Muscle layer of duodenum (tissue), 2 donors: ENCODE measurements around the gene RALGDS.
"Not testable (repeated sequence)": the region's sequence is repeated elsewhere in the genome, so short reads cannot be mapped to it uniquely, and the experiment has no call there.

Source experiments
- H3K27ac ChIP-seq: one replicate; pipeline ENCODE4 v1.7.0; 2013; ENCODE audit warnings: mild to moderate bottlenecking, low read length
- H3K27me3 ChIP-seq: one replicate; pipeline ENCODE4 v1.7.0; 2013; ENCODE audit warnings: low read depth, mild to moderate bottlenecking, control low read depth, low read length
- H3K36me3 ChIP-seq, 2 donors: one replicate each; pipeline ENCODE4 v1.7.0; 2013; ENCODE audit warnings: low read length in 2 of 2, control low read depth in 1 of 2, mild to moderate bottlenecking in 1 of 2; ENCODE audit not compliant: insufficient read depth in 2 of 2, control insufficient read depth in 1 of 2
- H3K4me1 ChIP-seq, 2 donors: one replicate each; pipeline ENCODE4 v1.7.0; 2013; ENCODE audit warnings: low read length in 2 of 2, mild to moderate bottlenecking in 2 of 2, control low read depth in 1 of 2, moderate library complexity in 1 of 2; ENCODE audit not compliant: insufficient read depth in 2 of 2, control insufficient read depth in 1 of 2
- H3K4me3 ChIP-seq, 2 donors: one replicate each; pipeline ENCODE4 v1.7.0; 2013; ENCODE audit warnings: low read length in 2 of 2, low read depth in 1 of 2, mild to moderate bottlenecking in 1 of 2
- H3K9me3 ChIP-seq, 2 donors: one replicate each; pipeline ENCODE4 v1.7.0; 2013; ENCODE audit warnings: low read length in 2 of 2, control low read depth in 1 of 2, mild to moderate bottlenecking in 1 of 2; ENCODE audit not compliant: control insufficient read depth in 1 of 2
- donor health status: healthy.

RALGDS gene

DNA sequence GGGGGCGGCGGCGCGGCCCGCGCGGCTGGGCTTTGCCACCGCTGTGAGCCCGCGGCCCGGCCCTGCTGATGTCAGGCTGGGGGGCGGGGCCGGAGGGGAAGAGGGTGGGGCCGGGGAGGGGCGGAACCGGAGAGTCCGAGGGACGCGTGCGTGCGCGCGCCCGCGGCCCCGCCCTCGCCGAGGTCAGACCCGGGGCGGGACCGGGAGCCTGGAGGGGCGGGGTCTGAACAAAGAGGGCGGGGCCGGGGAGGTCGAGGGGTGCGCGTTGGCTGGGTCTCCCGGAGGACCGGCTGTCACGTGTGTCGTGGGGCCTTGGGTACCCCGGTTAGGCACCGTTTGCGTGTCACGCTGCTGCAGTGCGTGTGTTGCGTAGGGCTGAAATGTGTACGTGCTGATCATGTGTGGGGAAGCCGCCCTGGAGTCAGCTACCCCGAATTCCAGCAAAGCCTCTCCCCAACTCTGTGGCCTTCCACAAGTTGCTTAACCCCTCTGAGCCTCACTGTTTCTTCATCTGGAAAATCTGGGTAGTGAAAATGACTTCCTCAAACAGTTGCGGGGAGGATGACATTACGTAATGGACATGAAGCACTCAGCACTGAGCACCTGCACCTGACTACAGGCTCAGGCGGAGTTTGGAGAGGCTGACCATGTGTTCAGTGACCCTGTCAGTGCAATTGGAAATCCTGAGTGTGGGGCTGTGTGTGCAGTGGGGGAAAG, at the start of gene RALGDS:
Gene RALGDS, minus strand, starts transcription at position 43 of the 717 bp plus-strand sequence. CDS start 86 bp downstream, outside the sequence.
- Histone ChIP-seq H3K27ac (peak within 1 kb of the TSS; percentile 85), H3K4me3 (peak within 1 kb of the TSS; percentile 72 to 87), H3K4me1 (peaks cover 24 to 49% of the 10 kb centered on the region in 2 donors), H3K27me3 (no peaks in the 10 kb centered on the region), H3K36me3 (no peaks in the 10 kb centered on the region), H3K9me3 (no peaks in the 10 kb centered on the region)

DNA sequence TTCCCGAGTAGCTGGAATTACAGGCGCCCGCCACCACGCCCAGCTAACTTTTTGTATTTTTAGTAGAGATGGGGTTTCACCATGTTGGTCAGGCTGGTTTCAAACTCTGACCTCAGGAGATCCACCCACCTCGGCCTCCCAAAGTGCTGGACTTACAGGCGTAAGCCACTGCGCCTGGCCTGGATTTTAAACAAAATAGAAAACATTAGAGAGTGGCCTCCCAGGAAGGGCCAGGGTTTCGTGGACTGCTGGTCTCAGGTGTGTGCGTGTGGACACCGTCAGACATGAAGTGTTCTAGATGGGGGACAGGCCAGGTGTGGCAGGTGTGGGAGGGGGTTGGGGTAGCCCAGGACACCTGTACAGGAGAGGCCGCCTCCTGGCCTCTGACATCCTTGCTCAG, 49.7 kb upstream of the RALGDS start:
- no peaks in the 10 kb centered on the region for H3K9me3 ChIP-seq
- H3K27ac ChIP-seq = no peak overlapping the region
- H3K36me3 ChIP-seq = no peaks in the 10 kb centered on the region
- no peaks in the 10 kb centered on the region for H3K27me3 ChIP-seq
- H3K4me1 ChIP-seq = no peaks in the 10 kb centered on the region
- no peak overlapping the region for H3K4me3 ChIP-seq

DNA sequence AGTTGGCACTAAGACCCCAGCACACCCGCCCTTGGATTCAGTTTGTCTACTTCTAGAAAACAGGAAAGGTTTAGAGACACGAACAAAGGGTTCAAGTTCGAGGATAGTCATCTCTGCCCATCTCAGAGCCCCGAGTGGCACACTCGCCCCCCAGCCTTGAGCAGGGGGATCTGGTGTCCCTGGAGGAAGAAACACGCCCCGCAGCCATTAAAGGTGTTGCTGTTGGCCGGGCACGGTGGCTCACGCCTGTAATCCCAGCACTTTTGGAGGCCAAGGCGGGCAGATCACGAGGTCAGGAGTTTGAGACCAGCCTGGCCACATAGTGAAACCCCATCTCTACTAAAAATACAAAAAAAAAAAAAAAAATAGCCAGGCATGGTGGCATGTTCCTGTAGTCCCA, 48.6 kb upstream of the RALGDS start:
- H3K36me3 ChIP-seq, H3K27me3 ChIP-seq, H3K9me3 ChIP-seq, H3K4me1 ChIP-seq, H3K4me3 ChIP-seq, H3K27ac ChIP-seq: not testable (repeated sequence)

GRCh38 chr9:133169102-133169501, 48.1 kb upstream of the RALGDS start:
- no peaks in the 10 kb centered on the region for H3K36me3 ChIP-seq
- no peak overlapping the region for H3K27ac ChIP-seq
- H3K4me3 ChIP-seq = no peak overlapping the region
- no peaks in the 10 kb centered on the region for H3K27me3 ChIP-seq
- no peaks in the 10 kb centered on the region for H3K9me3 ChIP-seq
- peaks cover 0 to 3% of the 10 kb centered on the region in 2 donors for H3K4me1 ChIP-seq

DNA sequence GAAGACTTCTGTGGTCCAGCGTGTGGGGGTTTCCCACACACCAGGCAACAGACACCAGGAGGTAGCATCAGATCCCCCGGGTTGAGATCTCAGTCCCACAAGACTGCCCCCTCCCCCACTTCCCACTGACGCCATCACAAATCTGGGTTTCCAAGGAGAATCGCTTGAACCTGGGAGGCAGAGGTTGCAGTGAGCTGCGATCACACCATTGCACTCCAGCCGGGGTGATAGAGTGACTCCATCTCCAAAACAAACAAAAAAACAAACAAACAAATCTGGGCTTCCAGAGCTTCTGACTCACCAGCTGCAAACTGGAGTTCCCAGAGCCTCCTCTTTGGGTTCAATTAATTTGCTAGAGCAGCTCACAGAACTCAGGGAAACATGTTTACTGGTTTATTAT, 47.4 kb upstream of the RALGDS start:
- Histone ChIP-seq H3K9me3 (no peaks in the 10 kb centered on the region), H3K4me1 (peaks cover 0 to 9% of the 10 kb centered on the region in 2 donors), H3K27me3 (no peaks in the 10 kb centered on the region), H3K36me3 (no peaks in the 10 kb centered on the region), H3K27ac (no peak overlapping the region), H3K4me3 (no peak overlapping the region)

DNA sequence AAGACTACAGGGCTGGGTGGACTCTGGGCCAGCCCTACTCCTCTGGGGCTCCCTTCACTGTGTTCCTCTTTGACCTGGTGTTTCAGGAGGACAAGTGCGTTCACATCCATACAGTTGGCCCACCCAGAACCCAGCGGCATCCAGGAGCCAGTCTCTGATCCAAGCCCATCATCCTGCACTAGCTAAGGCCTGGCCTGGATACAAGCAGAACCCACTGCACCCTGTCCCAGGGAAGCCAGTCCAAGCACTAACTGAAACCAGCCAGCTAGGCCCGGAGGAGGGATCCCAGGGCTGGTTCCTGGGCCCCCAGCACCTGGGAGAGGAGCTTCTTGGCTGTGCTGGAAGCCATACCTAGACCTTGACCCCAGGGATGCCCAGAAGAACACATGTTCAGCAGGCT, 46.7 kb upstream of the RALGDS start:
- Histone ChIP-seq H3K27me3 (no peaks in the 10 kb centered on the region), H3K4me3 (no peak overlapping the region), H3K9me3 (no peaks in the 10 kb centered on the region), H3K4me1 (peaks cover 0 to 16% of the 10 kb centered on the region in 2 donors), H3K36me3 (no peaks in the 10 kb centered on the region), H3K27ac (no peak overlapping the region)

- Histone ChIP-seq H3K9me3 (no peaks in the 10 kb centered on the region), H3K27me3 (no peaks in the 10 kb centered on the region), H3K4me1 (peaks cover 0 to 17% of the 10 kb centered on the region in 2 donors), H3K36me3 (no peaks in the 10 kb centered on the region), H3K4me3 (no peak overlapping the region), H3K27ac (no peak overlapping the region)
Measured at GRCh38 chr9:133167096-133167730, 46.2 kb upstream of the RALGDS start.

- no peak overlapping the region for H3K27ac ChIP-seq
- no peaks in the 10 kb centered on the region for H3K9me3 ChIP-seq
- H3K4me1 ChIP-seq = peaks cover 0 to 22% of the 10 kb centered on the region in 2 donors
- H3K4me3 ChIP-seq = no peak overlapping the region
- no peaks in the 10 kb centered on the region for H3K36me3 ChIP-seq
- no peaks in the 10 kb centered on the region for H3K27me3 ChIP-seq
Measured at GRCh38 chr9:133166392-133166791, 45.4 kb upstream of the RALGDS start.

DNA sequence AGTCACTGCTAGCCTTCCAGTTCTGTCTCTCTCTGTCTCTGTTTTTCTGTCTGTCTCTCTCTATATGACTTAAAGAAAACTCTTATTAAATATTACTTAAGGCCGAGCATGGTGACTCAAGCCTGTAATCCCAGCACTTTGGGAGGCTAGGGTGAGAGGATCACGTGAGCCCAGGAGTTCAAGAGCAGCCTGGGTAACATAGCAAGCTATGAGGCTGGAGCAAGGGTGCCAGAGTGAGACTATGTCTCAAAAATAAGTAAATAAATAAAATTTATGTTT, 44.4 kb upstream of the RALGDS start:
- no peaks in the 10 kb centered on the region for H3K27me3 ChIP-seq
- peaks cover 0 to 26% of the 10 kb centered on the region in 2 donors for H3K4me1 ChIP-seq
- H3K9me3 ChIP-seq = no peaks in the 10 kb centered on the region
- H3K36me3 ChIP-seq = no peaks in the 10 kb centered on the region
- H3K4me3 ChIP-seq = no peak overlapping the region
- no peak overlapping the region for H3K27ac ChIP-seq

DNA sequence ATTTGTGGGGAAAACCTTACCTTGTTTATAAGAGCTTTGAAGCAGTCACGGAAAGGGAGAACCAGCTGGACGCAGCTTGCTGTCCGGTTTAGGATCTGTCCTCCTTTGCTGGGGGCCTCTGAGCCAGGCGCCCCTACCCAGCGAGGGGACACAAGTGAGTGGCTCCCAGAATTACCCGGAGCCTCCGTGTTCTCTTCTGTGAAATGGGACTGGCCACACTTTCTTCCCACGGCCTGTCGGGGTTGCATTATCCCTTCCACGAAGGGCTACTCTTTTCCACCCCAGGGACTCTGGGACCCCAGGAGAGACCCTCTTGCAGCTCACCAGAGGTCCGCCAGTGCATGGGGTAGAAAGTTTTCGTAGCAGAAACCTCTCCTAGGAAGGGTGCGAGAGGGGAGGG, 43.2 kb upstream of the RALGDS start:
- H3K4me1 ChIP-seq = peaks cover 0 to 26% of the 10 kb centered on the region in 2 donors
- H3K9me3 ChIP-seq = no peaks in the 10 kb centered on the region
- no peak overlapping the region for H3K27ac ChIP-seq
- no peaks in the 10 kb centered on the region for H3K36me3 ChIP-seq
- no peaks in the 10 kb centered on the region for H3K27me3 ChIP-seq
- peak overlapping the region; percentile 56 to 82 for H3K4me3 ChIP-seq

DNA sequence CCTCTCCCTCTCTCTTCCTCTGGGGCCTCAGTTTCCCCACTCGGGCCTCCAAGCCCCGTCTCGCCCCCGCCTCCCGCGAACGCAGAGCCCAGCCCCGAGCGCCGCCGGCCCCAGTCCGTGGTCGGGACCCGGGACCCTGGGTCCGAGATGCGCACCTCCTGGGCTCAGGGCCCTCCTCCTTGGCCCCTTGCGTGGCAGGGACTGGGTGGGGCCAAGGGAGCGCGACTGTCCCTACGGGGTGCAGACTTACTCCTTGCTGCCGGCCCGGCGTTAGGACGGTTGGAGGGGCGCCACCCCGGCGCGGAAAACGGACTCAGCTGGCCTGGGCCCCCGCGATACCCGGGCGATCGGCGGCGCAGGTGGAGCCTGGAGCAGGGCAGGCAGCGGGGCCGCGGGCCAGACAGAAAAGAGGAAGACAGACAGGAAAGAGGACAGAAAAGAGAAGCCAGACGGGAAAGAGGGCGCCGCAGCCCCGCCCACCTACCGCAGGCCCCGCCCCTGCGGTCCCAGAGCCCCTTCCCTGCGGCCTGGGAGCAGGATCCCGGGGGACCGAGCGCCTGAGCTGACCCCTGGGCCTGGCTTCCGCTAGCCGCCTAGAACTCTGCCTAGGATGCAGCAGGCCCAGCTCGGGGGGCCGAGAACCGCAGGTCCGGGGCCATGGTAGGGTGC, 42.6 kb upstream of the RALGDS start, which contains the start of gene GBGT1:
Gene GBGT1, minus strand, starts transcription at position 411 of the 669 bp plus-strand sequence. CDS start 1,502 bp downstream, outside the sequence.
- H3K27ac ChIP-seq = no peak within 1 kb of the TSS
- H3K27me3 ChIP-seq = no peaks in the 10 kb centered on the region
- peak within 1 kb of the TSS; percentile 56 to 82 for H3K4me3 ChIP-seq
- H3K36me3 ChIP-seq = no peaks in the 10 kb centered on the region
- H3K4me1 ChIP-seq = peaks cover 0 to 26% of the 10 kb centered on the region in 2 donors
- H3K9me3 ChIP-seq = no peaks in the 10 kb centered on the region
